Prostate gland (tissue), 2 donors: ENCODE measurements around the gene ICA1. TPM values are rescaled to one million over a fixed set of nuclear protein-coding genes. Genes with fewer than 3 reads are reported as not detected.

Source experiments
- DNase-seq: peaks from one replicate; pipeline ENCODE4 v3.0.0-alpha.2; 2019; ENCODE audit warnings: low spot score
- H3K27ac ChIP-seq, 2 donors: fragments of 200-600 bp; sonication (generic); 2 replicates each; pipeline ENCODE4 v1.5.1; 2017 to 2019
- H3K27me3 ChIP-seq: fragments of 200-600 bp; sonication (generic); replicated peaks from 2 replicates; pipeline ENCODE4 v1.5.1; 2019; ENCODE audit not compliant: insufficient read depth
- H3K36me3 ChIP-seq, 2 donors: fragments of 200-600 bp; sonication (generic); 1 replicate in 1 of 2; 2 replicates in 1 of 2; pipeline versions ENCODE4 v1.5.1 to v1.8.1; 2017 to 2019
- H3K4me1 ChIP-seq: fragments of 200-600 bp; sonication (generic); replicated peaks from 2 replicates; pipeline ENCODE4 v1.5.1; 2019
- H3K4me3 ChIP-seq, 2 donors: fragments of 200-600 bp; sonication (generic); 2 replicates each; pipeline ENCODE4 v1.5.1; 2017 to 2019
- H3K9me3 ChIP-seq: fragments of 200-600 bp; sonication (generic); 2 replicates; pipeline ENCODE4 v1.5.1; 2017
- CTCF ChIP-seq, 4 experiments: fragments of 200-600 bp in 2 of 4; fragments of 450-650 bp in 2 of 4; sonication (generic) in 2 of 4; IDR thresholded peaks; 1 replicate in 3 of 4; 2 replicates in 1 of 4; pipeline ENCODE4 v1.5.1; 2016 to 2019; ENCODE audit warnings: antibody characterized with exemption in 4 of 4, mild to moderate bottlenecking in 2 of 4, moderate library complexity in 2 of 4
- POLR2A ChIP-seq: fragments of 450-650 bp; IDR thresholded peaks from one replicate; pipeline ENCODE4 v1.6.1; 2016; ENCODE audit warnings: antibody characterized with exemption, mild to moderate bottlenecking
- POLR2AphosphoS5 ChIP-seq: sonication (generic); formaldehyde crosslinking; IDR thresholded peaks from one replicate; pipeline ENCODE4 v1.6.1; 2017; ENCODE audit warnings: antibody characterized with exemption
- WGBS: methylation state at CpG from one replicate; pipeline ENCODE4 v1.1.5; 2018; 5-methylcytosine and 5-hydroxymethylcytosine counted together
- intact Hi-C: fragments of 100-400 bp; cut with DNase I; formaldehyde crosslinking; loops from one replicate; pipeline ENCODE4 v1.14.2; 2022
- total RNA-seq, 2 donors: library from RNA; depleted of rRNA; stranded (reverse); fragments of >200 nt; gene quantifications; one replicate each; pipeline ENCODE4 v1.1.0, GENCODE V29; 2016

ICA1 gene
- total RNA-seq, 2 donors from 2014 or later: 49.1 to 51.0 TPM

GRCh38 chr7:8092140-8092539, 169.8 kb downstream of the ICA1 start:
- Histone ChIP-seq H3K9me3 (no peaks in the 10 kb centered on the region), H3K27ac (no peak overlapping the region), H3K27me3 (no peaks in the 10 kb centered on the region), H3K4me3 (no peak overlapping the region), H3K4me1 (no peaks in the 10 kb centered on the region), H3K36me3 (no peaks in the 10 kb centered on the region)
- intact Hi-C loops: no loop called here
- WGBS: 45% methylated on average over 2 of the region's 2 CpGs
- no peak for TF ChIP-seq POLR2A
- TF ChIP-seq CTCF (IDR thresholded peaks at IDR 0.05): no peak
- TF ChIP-seq POLR2AphosphoS5: peak; percentile 15
- DNase-seq: no peak

GRCh38 chr7:8089036-8089780, 172.8 kb downstream of the ICA1 start:
- Histone ChIP-seq H3K9me3 (no peaks in the 10 kb centered on the region), H3K27ac (no peak overlapping the region), H3K27me3 (no peaks in the 10 kb centered on the region), H3K4me1 (no peaks in the 10 kb centered on the region), H3K36me3 (no peaks in the 10 kb centered on the region), H3K4me3 (no peak overlapping the region)
- intact Hi-C loops: no loop called here
- 63% methylated on average over 6 of the region's 6 CpGs for WGBS
- no peak for DNase-seq
- TF ChIP-seq CTCF (IDR thresholded peaks at IDR 0.05): no peak
- no peak for TF ChIP-seq POLR2A
- no peak for TF ChIP-seq POLR2AphosphoS5

GRCh38 chr7:8086239-8086638, 175.7 kb downstream of the ICA1 start:
- no peaks in the 10 kb centered on the region for H3K4me1 ChIP-seq
- 85% methylated on average over 6 of the region's 6 CpGs for WGBS
- H3K9me3 ChIP-seq: no peaks in the 10 kb centered on the region
- intact Hi-C loops: no loop called here
- H3K27me3 ChIP-seq: no peaks in the 10 kb centered on the region
- H3K4me3 ChIP-seq: no peak overlapping the region
- H3K27ac ChIP-seq: no peak overlapping the region
- H3K36me3 ChIP-seq: no peaks in the 10 kb centered on the region
- no peak for DNase-seq
- TF ChIP-seq POLR2A: no peak
- TF ChIP-seq CTCF (IDR thresholded peaks at IDR 0.05): no peak
- TF ChIP-seq POLR2AphosphoS5: no peak

- Histone ChIP-seq H3K9me3 (no peaks in the 10 kb centered on the region), H3K36me3 (no peaks in the 10 kb centered on the region), H3K27me3 (no peaks in the 10 kb centered on the region), H3K4me3 (no peak overlapping the region), H3K4me1 (no peaks in the 10 kb centered on the region), H3K27ac (no peak overlapping the region)
- TF ChIP-seq POLR2A (no peak), CTCF (IDR thresholded peaks at IDR 0.05) (no peak), POLR2AphosphoS5 (no peak)
- no peak for DNase-seq
- 94% methylated on average over 3 of the region's 3 CpGs for WGBS
- intact Hi-C loops: no loop called here
Observed at GRCh38 chr7:8085420-8085819, 176.5 kb downstream of the ICA1 start.

- intact Hi-C loops: no loop called here
- no peak overlapping the region for H3K4me3 ChIP-seq
- TF ChIP-seq POLR2A (no peak), CTCF (IDR thresholded peaks at IDR 0.05) (no peak), POLR2AphosphoS5 (no peak)
- H3K4me1 ChIP-seq: no peaks in the 10 kb centered on the region
- no peaks in the 10 kb centered on the region for H3K36me3 ChIP-seq
- DNase-seq: no peak
- H3K27ac ChIP-seq: no peak overlapping the region
- H3K9me3 ChIP-seq: no peaks in the 10 kb centered on the region
- H3K27me3 ChIP-seq: no peaks in the 10 kb centered on the region
- WGBS: 74% methylated on average over 5 of the region's 5 CpGs
Observed at GRCh38 chr7:8084836-8085235, 177.1 kb downstream of the ICA1 start.
